HL-60/S4 treated with retinoic acid at 250 ng/mL for 4 days and 3 days (cell line): ENCODE measurements around the gene ZNF425.
"Not testable (repeated sequence)": the region's sequence is repeated elsewhere in the genome, so short reads cannot be mapped to it uniquely, and the experiment has no call there.

Experiments
- in situ Hi-C: fragments of 300-500 bp; cut with MboI; formaldehyde crosslinking; loops from 2 replicates; pipeline ENCODE4 v1.7.0; 2022; ENCODE audit warnings: low sequenced_read_pairs

The ZNF425 gene

DNA sequence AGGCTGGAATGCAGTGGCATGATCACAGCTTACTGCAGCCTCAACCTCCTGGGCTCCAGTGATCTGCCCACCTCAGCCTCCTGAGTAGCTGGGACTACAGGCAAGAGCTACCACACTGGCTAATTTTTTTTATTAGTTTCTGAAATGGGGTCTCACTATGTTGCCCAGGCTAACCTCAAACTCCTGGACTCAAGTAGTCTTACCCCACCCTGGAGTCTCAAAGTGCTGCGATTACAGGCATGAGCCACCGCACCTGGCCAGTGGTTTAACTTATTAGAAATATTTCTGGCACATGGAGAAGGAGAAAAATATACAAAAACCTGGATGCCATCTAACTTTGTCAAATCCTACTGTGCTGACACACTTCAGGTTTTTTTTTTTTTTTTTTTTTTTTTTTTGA is 50.8 kb downstream of the ZNF425 start:
- in situ Hi-C loops: no loop called here

DNA sequence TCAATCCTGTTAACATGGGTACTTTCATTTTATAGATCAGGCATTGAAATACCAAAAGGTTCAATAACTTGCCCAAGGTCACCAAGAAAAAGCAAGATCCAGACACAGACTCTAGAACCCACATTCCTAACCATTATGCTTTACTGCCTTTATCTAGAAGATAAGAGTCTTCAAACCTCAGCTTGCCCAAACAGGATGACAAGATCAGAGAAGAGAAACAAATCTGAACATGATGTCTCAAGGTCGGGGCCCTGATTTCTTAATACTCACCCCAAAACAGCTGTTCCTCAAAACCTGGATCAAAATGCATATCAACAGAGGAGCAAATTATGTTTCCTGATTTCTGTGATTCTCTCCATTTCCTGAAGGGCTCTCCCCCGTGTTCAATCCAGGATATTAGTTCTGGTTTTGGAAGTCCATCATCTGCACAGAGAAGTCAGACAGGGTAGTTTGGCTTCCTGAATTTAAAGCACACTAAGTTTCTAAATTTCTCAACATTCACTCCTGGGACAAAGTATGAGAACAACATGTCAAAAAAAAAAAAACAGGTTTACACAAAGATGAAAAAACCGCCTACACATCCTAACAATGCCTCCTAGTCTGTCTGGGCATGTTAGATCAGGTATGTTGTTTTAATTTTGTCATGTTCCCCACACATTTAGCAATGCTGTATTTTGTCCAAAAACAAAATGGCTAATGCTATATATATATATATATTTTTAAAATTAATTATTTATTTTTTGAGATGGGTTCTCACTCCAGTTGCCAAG is 51.8 kb downstream of the ZNF425 start:
- in situ Hi-C loops: no loop called here

- in situ Hi-C loops: no loop called here
These were observed 53.7 kb downstream of the ZNF425 start for GRCh38 chr7:149072438-149072775.

DNA sequence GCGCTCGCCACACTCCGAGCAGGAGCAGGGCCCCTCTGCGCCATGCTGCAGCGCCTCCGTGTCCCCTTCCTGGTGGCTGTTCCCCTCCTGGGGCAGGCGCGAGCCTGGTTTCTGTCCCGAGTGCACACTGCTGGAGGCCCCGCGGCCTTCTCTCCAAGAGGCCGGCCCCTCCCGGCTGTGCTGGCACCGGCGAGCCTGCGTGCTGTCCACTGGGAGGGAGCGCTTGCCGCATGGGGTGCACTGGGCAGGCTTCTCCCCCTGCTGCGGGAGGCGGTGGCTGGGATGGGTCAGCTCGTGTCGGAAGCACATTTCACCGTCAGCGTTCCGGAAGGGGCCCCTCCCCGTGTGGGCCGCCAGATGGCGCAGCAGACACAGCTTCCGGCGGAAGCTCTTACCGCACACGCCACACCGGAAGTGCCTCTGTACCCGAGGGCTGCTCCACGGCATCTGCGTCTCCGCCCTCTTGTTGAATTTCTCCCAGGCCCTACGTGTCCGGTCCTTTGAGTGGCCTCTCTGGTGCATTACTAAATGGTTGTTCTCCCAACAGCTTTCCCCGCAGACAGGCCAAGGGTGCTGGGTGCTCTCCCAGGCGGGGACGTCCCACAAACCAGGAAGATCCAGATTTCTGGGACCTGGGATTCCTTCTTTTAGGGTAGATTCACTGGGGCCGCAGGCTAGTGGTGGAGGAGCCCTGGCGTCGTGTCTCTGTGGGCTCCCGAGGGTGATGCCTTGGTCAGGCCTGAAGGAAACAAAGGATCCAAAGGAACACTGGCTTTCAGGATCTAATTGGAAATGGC is 54.3 kb downstream of the ZNF425 start:
- in situ Hi-C loops: no loop called here

DNA sequence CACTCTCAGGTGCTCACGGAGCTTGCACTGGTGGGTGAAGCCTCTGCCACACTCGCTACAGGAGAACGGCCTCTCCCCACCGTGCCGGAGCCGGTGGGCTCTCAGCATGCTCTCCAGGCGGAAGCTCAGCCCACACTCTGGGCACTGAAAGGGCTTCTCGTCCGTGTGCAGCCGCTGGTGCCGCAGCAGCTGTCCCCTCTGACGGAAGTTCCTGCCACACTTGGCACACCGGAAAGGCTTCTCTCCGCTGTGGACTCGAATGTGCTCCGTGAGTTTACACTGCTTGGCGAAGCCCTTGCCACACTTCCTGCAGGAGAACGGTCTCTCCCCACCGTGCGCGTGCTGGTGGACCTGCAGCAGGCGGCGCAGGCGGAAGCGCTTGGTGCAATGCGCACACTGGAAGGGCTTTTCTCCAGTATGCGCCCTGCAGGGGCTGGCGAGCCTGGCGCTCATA is 54.9 kb downstream of the ZNF425 start:
- in situ Hi-C loops: no loop called here

- in situ Hi-C loops: no loop called here
These were observed 55.6 kb downstream of the ZNF425 start for GRCh38 chr7:149070372-149071125.

GRCh38 chr7:149067869-149068268 is 58.3 kb downstream of the ZNF425 start:
- in situ Hi-C loops: no loop called here

DNA sequence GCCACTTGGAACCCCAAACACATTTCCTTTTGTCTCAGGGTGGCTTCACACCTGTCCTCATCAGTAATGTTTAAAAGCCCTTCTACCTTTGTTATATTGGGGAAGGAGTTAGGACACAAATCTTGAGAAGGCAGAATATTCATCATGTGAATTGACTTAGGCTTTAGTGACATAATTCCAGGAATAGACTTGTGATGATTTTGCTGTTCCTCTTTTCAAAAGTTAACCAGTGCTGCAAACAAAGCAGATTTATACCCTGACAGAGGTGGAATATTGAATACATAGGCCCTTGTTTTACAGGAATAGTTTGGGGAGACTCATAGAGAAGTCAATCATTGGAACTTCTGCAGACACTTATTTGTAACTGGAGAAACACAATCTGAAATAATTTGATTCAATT is 62.6 kb downstream of the ZNF425 start:
- in situ Hi-C loops: no loop called here

GRCh38 chr7:149062217-149062899 is 63.8 kb downstream of the ZNF425 start:
- in situ Hi-C loops: not testable (repeated sequence)

DNA sequence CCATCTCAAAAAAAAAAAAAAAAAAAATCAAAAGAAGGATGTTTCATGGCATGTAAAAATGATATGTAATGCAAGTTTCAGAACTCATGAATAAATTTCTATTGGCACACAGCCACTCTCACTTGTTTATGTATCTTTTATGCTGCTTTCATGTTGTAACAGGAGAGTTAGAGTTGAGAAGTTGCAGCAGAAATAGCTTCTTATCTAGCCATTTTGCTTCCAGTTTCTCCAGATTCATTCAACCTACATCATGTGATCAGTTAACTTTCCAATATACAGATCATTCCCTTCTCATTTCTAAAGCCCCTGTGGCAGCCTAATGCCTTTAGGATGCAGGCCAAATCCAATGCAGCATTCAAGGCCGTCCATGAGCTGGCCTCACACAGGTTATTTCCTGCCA is 66.0 kb downstream of the ZNF425 start:
- in situ Hi-C loops: no loop called here

GRCh38 chr7:149053885-149054284 is 72.2 kb downstream of the ZNF425 start:
- in situ Hi-C loops: no loop called here

- in situ Hi-C loops: no loop called here
These were observed 72.7 kb downstream of the ZNF425 start for GRCh38 chr7:149053384-149053783.
